ENCODE results near the gene CYP11A1. TPM values are rescaled to one million over a fixed set of nuclear protein-coding genes. Genes with fewer than 3 reads are reported as not detected.

CYP11A1 gene
- total and polyA plus RNA-seq, 10 of the 15 experiments (the other 5 are each of a cell fraction or from before 2014, with no cell fraction given) = 0.11 to 1.2 (median 0.23) TPM; not detected in 5

DNA sequence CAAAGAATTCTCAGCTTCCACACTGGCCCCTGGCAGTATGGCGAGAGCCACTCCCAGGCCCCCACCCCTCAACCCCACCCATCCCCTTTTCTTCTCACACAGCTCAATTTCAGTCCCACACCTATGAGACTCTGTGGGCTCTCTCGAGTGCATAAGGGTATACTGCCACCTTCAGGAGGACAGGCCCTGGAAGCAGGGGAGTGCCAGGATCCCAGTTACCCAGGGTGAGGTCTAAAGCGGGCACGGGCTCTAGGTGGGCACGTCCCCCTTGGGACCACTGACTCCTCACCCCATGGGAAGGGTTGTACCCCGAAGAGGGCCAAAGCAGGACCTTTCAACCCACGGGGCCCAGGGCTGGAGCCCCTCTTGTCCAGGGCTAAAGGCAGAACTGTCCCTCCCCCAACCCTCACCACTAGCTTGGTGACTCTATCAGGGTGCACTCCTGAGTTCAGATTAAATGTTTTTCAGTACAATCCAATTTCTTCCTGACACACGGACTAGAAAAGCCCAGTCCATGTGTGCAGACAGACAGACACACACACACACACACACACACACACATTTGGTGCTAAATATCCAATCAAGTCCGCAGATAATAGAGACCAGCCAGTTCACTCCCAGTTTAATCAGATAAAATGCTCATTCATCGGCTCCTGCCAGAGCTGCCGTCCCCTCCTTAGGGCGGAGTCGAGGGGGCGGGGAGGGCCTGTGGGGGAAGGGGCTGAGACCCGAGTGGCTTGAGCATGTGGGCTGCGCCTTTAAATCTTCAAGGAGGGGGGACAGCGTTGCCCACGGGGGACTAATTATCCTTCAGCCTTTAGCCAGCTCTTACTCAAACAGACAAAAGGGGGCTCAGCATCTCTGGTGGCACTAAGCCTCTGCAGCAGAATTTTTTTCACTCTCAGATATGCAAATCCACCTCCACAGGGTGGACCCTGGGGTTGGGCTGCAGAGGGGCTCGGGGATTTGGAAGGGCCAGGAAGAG lies 59.3 kb downstream of the CYP11A1 start:
- H3K79me2 ChIP-seq (ENCODE audit: control insufficient read depth, insufficient read depth, low read length) = no peaks in the 10 kb centered on the region
- no peaks in the 10 kb centered on the region for H4K20me1 ChIP-seq (ENCODE audit: control insufficient read depth, insufficient read depth)
- intact Hi-C loops (cut with micrococcal nuclease; ENCODE audit: unreplicated experiment) = loop anchor here (1.0 to 5.0 kb wide), 3 partner anchors 181 to 335 kb away; no protein-coding TSS in a partner anchor
- H3K4me2 ChIP-seq (ENCODE audit: control insufficient read depth, insufficient read depth) = no peak overlapping the region
- DNase-seq (ENCODE audit: low read depth, low spot score) (no peak), ATAC-seq (peak; percentile 89), FAIRE-seq (peak; percentile 84)
- in situ Hi-C loops (cut with MboI) = loop anchor here (5.0 to 10.0 kb wide), 2 partner anchors 186 to 343 kb away; no protein-coding TSS in a partner anchor
- H3K9ac ChIP-seq (ENCODE audit: control insufficient read depth, insufficient read depth, low read length) = no peak overlapping the region
- 4% methylated on average over 17 of the region's 19 CpGs for WGBS (ENCODE audit: insufficient coverage, insufficient replicate concordance, low lambda C conversion rate, missing lambda C conversion rate)
- ChIA-PET CTCF (interaction anchor here (0.5 to 6.6 kb wide), 20 partner anchors 10 to 335 kb away, joined by 3 to 147 read pairs (median 4); no protein-coding TSS in a partner anchor), SMC1A (ENCODE audit: uncharacterized antibody, unreplicated experiment) (interaction anchor here (0.7 to 1.7 kb wide), 11 partner anchors 10 to 335 kb away, joined by 3 to 6 read pairs (median 4); no protein-coding TSS in a partner anchor), POLR2A (no interaction called here), RAD21 (ENCODE audit: unreplicated experiment) (interaction anchor here (0.5 to 2.4 kb wide), 11 partner anchors 12 to 335 kb away, joined by 3 to 10 read pairs (median 4); no protein-coding TSS in a partner anchor)
- no peaks in the 10 kb centered on the region for H3K36me3 ChIP-seq (ENCODE audit: control insufficient read depth in 2 of 2, insufficient read depth in 2 of 2, low read length in 1 of 2)
- H3K9me3 ChIP-seq (replicated peaks; ENCODE audit: control insufficient read depth, insufficient read depth, low read length) = no peaks in the 10 kb centered on the region
- H2AFZ ChIP-seq (ENCODE audit: control insufficient read depth, low read depth, low read length) = no peak overlapping the region
- TF ChIP-seq RAD21 (IDR thresholded peaks at IDR 0.05; ENCODE audit: insufficient read depth, low read depth, low read length) (peak; percentile 94), ESRRA (IDR thresholded peaks at IDR 0.05; ENCODE audit: low read length) (no peak), CBX5 (IDR thresholded peaks at IDR 0.05; ENCODE audit: low read depth) (no peak), YY1 (IDR thresholded peaks at IDR 0.05; ENCODE audit: low read depth, low read length) (0 out of 2 replicates have a peak, but pooled peaks have one; percentile 21), SMC3 (IDR thresholded peaks at IDR 0.05; ENCODE audit: borderline replicate concordance, low read length) (peak; percentile 76), PML (IDR thresholded peaks at IDR 0.05; ENCODE audit: low read length) (no peak), POLR2AphosphoS2 (IDR thresholded peaks at IDR 0.05; ENCODE audit: low read depth, low read length) (no peak), IRF4 (IDR thresholded peaks at IDR 0.05; ENCODE audit: low read depth, low read length) (0 out of 2 replicates have a peak, but pooled peaks have one; percentile 11)
- TF ChIP-seq, protein P1, sequence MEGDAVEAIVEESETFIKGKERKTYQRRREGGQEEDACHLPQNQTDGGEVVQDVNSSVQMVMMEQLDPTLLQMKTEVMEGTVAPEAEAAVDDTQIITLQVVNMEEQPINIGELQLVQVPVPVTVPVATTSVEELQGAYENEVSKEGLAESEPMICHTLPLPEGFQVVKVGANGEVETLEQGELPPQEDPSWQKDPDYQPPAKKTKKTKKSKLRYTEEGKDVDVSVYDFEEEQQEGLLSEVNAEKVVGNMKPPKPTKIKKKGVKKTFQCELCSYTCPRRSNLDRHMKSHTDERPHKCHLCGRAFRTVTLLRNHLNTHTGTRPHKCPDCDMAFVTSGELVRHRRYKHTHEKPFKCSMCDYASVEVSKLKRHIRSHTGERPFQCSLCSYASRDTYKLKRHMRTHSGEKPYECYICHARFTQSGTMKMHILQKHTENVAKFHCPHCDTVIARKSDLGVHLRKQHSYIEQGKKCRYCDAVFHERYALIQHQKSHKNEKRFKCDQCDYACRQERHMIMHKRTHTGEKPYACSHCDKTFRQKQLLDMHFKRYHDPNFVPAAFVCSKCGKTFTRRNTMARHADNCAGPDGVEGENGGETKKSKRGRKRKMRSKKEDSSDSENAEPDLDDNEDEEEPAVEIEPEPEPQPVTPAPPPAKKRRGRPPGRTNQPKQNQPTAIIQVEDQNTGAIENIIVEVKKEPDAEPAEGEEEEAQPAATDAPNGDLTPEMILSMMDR (IDR thresholded peaks at IDR 0.05 in 2 of 3, conservative IDR thresholded peaks at IDR 0.05 in 1 of 3; ENCODE audit: control insufficient read depth in 2 of 3, extremely low read depth in 1 of 3, insufficient read depth in 1 of 3, low read depth in 3 of 3, low read length in 3 of 3) = peak; percentile 68 to 79 (median 75)
- TF ChIP-seq, protein P2, sequence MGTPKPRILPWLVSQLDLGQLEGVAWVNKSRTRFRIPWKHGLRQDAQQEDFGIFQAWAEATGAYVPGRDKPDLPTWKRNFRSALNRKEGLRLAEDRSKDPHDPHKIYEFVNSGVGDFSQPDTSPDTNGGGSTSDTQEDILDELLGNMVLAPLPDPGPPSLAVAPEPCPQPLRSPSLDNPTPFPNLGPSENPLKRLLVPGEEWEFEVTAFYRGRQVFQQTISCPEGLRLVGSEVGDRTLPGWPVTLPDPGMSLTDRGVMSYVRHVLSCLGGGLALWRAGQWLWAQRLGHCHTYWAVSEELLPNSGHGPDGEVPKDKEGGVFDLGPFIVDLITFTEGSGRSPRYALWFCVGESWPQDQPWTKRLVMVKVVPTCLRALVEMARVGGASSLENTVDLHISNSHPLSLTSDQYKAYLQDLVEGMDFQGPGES (IDR thresholded peaks at IDR 0.05) = no peak
- TF ChIP-seq, protein P3, sequence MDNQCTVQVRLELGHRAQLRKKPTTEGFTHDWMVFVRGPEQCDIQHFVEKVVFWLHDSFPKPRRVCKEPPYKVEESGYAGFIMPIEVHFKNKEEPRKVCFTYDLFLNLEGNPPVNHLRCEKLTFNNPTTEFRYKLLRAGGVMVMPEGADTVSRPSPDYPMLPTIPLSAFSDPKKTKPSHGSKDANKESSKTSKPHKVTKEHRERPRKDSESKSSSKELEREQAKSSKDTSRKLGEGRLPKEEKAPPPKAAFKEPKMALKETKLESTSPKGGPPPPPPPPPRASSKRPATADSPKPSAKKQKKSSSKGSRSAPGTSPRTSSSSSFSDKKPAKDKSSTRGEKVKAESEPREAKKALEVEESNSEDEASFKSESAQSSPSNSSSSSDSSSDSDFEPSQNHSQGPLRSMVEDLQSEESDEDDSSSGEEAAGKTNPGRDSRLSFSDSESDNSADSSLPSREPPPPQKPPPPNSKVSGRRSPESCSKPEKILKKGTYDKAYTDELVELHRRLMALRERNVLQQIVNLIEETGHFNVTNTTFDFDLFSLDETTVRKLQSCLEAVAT (IDR thresholded peaks at IDR 0.05) = no peak
- H3K27ac ChIP-seq (ENCODE audit: control insufficient read depth, insufficient read depth) = no peak overlapping the region
- H3K27me3 ChIP-seq (replicated peaks in 1 of 2; ENCODE audit: control insufficient read depth in 2 of 2, insufficient read depth in 2 of 2, low read length in 1 of 2) = peaks cover 0 to 2% of the 10 kb centered on the region in 2 experiments; a peak in 2 of 4 replicates
- no peaks in the 10 kb centered on the region for H3K4me1 ChIP-seq (ENCODE audit: control insufficient read depth, insufficient read depth, low read length)
- no peak overlapping the region for H3K4me3 ChIP-seq
- no TSS peak for BruUV-seq (replicated peaks)
